ENCODE data around the gene C3orf33.
"Not testable (repeated sequence)": the region's sequence is repeated elsewhere in the genome, so short reads cannot be mapped to it uniquely, and the experiment has no call there.

Gene C3orf33

GRCh38 chr3:155805802-155806618 lies at the start of gene C3orf33:
Gene C3orf33, minus strand, starts transcription at chr3:155806278. Its CDS starts 26 bp downstream, at chr3:155806252.
- peak; percentile 64 for DNase-seq

GRCh38 chr3:155854141-155854940 lies 48.3 kb upstream of the C3orf33 start, which contains the start of gene SLC33A1:
Gene SLC33A1, minus strand, starts transcription at chr3:155854427. Its CDS starts 430 bp downstream, at chr3:155853997.
- DNase-seq = peak; percentile 98

GRCh38 chr3:155853214-155854140 lies 47.4 kb upstream of the C3orf33 start:
- peak; percentile 10 for DNase-seq

GRCh38 chr3:155852341-155852740 lies 46.3 kb upstream of the C3orf33 start:
- DNase-seq = no peak

GRCh38 chr3:155849404-155849803 lies 43.3 kb upstream of the C3orf33 start:
- DNase-seq = not testable (repeated sequence)

- no peak for DNase-seq
Observed at GRCh38 chr3:155847993-155848392, 41.9 kb upstream of the C3orf33 start.

- no peak for DNase-seq
Observed at GRCh38 chr3:155846119-155846518, 40.0 kb upstream of the C3orf33 start.

GRCh38 chr3:155843569-155843968 lies 37.5 kb upstream of the C3orf33 start:
- no peak for DNase-seq

GRCh38 chr3:155835341-155836071 lies 29.4 kb upstream of the C3orf33 start:
- no peak for DNase-seq

GRCh38 chr3:155828490-155829098 lies 22.5 kb upstream of the C3orf33 start:
- DNase-seq = not testable (repeated sequence)

- no peak for DNase-seq
Observed at GRCh38 chr3:155815030-155815545, 9.0 kb upstream of the C3orf33 start.

GRCh38 chr3:155813224-155813623 lies 7.1 kb upstream of the C3orf33 start:
- DNase-seq = not testable (repeated sequence)

- no peak for DNase-seq
Observed at GRCh38 chr3:155809181-155809580, 3.1 kb upstream of the C3orf33 start.

- no peak for DNase-seq
Observed at GRCh38 chr3:155807823-155808222, 1.7 kb upstream of the C3orf33 start.

GRCh38 chr3:155805204-155805801 lies 775 bp downstream of the C3orf33 start:
- peak; percentile 13 for DNase-seq

GRCh38 chr3:155804323-155804722 lies 1.8 kb downstream of the C3orf33 start:
- DNase-seq = no peak

- no peak for DNase-seq
Observed at GRCh38 chr3:155792532-155792931, 13.5 kb downstream of the C3orf33 start.

- no peak for DNase-seq
Observed at GRCh38 chr3:155791190-155791589, 14.9 kb downstream of the C3orf33 start.

- DNase-seq = no peak
Observed at GRCh38 chr3:155790272-155790925, 15.7 kb downstream of the C3orf33 start.

GRCh38 chr3:155785662-155786295 lies 20.3 kb downstream of the C3orf33 start:
- DNase-seq = no peak

All from activated CD4-positive, alpha-beta T cell treated with anti-CD3 and anti-CD28 coated beads for 1 hour (primary cell).